ENCODE data around the gene EPS15. TPM values are rescaled to one million over a fixed set of nuclear protein-coding genes. Genes with fewer than 3 reads are reported as not detected.
A peak's percentile ranks its signal among the peaks of the same experiment; 100 is the strongest.

Gene EPS15
- total RNA-seq, 1 experiment from 2014 or later = 54.4 TPM

DNA sequence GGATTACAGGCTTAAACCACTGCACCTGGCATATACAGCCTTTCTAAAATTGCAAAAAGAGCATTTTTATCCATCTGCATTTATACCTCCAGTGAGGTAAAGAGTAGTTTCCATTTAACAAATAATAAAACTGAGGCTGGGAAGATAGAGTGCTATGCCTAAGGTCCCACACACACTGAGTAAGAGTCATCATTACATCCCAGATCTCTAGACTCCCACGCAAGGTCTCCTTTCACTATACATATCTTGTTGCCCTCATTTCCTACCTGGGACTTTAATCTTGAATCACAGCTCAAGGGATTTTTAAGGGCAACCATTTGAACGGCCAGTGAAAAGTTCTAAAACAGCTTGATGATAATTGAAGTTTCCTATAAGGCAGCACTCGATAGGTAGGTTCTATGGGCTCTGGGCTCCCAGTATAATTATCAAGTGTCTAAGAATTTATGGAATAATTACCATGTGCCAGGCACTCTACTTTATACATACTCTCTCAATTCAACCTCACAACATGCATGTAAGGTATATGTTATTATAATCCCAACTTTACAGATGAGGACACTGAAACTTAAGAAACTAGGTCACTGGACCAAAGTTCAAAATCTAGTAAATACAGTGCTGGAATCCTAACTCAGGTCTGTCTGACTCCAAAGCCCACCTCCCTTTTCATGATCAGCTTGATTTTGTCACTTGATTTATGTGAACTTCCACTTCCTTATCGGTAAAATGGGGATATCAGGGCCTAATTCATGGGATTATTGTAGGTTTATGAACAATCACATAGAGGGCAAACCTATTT, 23.3 kb upstream of the EPS15 start:
- POLR2A ChIA-PET = no interaction called here

DNA sequence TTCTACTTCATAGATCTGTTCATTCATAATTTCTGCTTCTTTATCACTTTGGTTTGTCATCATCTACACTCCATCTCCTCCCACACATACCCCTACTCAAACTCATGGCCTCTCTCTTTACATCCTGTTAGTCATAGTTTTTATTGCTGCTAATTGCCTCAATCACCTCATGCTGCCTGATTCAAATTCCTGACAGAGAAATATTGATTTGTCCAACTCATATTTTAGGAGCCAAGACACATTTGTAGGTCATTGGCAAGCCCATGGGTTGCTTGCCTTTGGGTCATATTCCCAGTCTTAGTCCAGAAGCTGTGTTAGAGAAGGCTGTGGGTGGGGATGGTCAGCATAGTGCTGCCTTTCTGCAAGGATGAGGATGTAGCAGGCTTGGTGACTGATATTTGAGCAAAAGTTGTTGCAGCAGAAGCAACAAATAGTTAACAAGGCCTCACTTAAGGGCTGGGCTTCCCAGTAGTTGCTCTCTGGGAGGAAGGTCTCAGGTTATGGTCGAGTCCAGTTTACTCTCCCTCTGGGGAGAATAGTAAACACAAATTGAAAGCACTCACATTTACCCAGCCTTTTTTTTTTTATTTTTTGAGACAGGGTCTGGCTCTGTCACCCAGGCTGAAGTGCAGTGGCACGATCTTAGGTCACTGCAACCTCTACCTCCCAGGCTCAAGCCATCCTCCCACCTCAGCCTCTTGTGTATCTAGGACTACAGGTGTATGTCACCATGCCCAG, 22.4 kb upstream of the EPS15 start:
- ATAC-seq = peak; percentile 87
- intact Hi-C loops (cut with micrococcal nuclease; ENCODE audit: unreplicated experiment) (no loop called here), in situ Hi-C loops (cut with HindIII; ENCODE audit: low pct_unique_long_range_greater_than_20kb, low sequenced_read_pairs) (no loop called here)
- Histone ChIP-seq H3K36me3 (ENCODE audit: control insufficient read depth, insufficient read depth, low read length) (no peaks in the 10 kb centered on the region), H3K27ac (ENCODE audit: low read length) (peak overlapping the region; percentile 69), H3K4me3 (ENCODE audit: low read depth in 2 of 2, low read length in 2 of 2) (no peak overlapping the region), H3K27me3 (ENCODE audit: control insufficient read depth, insufficient read depth, low read length) (no peaks in the 10 kb centered on the region), H3K4me1 (ENCODE audit: control insufficient read depth, insufficient read depth, low read length) (peaks cover 19% of the 10 kb centered on the region), H3K9me3 (ENCODE audit: control insufficient read depth, insufficient read depth, low read depth, low read length) (no peaks in the 10 kb centered on the region)
- DNase-seq (ENCODE audit: low read depth, low spot score) = no peak
- CTCF ChIA-PET = no interaction called here
- TF ChIP-seq SIN3A (IDR thresholded peaks at IDR 0.05; ENCODE audit: borderline replicate concordance, insufficient read depth, low read depth, low read length) (no peak), TCF7L2 (IDR thresholded peaks at IDR 0.05; ENCODE audit: low read depth, low read length) (no peak), POLR2AphosphoS5 (IDR thresholded peaks at IDR 0.05; ENCODE audit: low read depth, low read length) (no peak)
- TF ChIP-seq, protein P1, sequence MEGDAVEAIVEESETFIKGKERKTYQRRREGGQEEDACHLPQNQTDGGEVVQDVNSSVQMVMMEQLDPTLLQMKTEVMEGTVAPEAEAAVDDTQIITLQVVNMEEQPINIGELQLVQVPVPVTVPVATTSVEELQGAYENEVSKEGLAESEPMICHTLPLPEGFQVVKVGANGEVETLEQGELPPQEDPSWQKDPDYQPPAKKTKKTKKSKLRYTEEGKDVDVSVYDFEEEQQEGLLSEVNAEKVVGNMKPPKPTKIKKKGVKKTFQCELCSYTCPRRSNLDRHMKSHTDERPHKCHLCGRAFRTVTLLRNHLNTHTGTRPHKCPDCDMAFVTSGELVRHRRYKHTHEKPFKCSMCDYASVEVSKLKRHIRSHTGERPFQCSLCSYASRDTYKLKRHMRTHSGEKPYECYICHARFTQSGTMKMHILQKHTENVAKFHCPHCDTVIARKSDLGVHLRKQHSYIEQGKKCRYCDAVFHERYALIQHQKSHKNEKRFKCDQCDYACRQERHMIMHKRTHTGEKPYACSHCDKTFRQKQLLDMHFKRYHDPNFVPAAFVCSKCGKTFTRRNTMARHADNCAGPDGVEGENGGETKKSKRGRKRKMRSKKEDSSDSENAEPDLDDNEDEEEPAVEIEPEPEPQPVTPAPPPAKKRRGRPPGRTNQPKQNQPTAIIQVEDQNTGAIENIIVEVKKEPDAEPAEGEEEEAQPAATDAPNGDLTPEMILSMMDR (IDR thresholded peaks at IDR 0.05) = no peak
- TF ChIP-seq, protein P2, sequence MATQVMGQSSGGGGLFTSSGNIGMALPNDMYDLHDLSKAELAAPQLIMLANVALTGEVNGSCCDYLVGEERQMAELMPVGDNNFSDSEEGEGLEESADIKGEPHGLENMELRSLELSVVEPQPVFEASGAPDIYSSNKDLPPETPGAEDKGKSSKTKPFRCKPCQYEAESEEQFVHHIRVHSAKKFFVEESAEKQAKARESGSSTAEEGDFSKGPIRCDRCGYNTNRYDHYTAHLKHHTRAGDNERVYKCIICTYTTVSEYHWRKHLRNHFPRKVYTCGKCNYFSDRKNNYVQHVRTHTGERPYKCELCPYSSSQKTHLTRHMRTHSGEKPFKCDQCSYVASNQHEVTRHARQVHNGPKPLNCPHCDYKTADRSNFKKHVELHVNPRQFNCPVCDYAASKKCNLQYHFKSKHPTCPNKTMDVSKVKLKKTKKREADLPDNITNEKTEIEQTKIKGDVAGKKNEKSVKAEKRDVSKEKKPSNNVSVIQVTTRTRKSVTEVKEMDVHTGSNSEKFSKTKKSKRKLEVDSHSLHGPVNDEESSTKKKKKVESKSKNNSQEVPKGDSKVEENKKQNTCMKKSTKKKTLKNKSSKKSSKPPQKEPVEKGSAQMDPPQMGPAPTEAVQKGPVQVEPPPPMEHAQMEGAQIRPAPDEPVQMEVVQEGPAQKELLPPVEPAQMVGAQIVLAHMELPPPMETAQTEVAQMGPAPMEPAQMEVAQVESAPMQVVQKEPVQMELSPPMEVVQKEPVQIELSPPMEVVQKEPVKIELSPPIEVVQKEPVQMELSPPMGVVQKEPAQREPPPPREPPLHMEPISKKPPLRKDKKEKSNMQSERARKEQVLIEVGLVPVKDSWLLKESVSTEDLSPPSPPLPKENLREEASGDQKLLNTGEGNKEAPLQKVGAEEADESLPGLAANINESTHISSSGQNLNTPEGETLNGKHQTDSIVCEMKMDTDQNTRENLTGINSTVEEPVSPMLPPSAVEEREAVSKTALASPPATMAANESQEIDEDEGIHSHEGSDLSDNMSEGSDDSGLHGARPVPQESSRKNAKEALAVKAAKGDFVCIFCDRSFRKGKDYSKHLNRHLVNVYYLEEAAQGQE (IDR thresholded peaks at IDR 0.05; ENCODE audit: insufficient read depth in 1 of 2, low read depth in 2 of 2, low read length in 1 of 2) = no peak
- BruUV-seq (replicated peaks) = no TSS peak
- POLR2A ChIA-PET = no interaction called here

More for the DNA sequence above, 23.3 kb upstream of the EPS15 start:
- Histone ChIP-seq H3K4me1 (ENCODE audit: control insufficient read depth, insufficient read depth, low read length) (peaks cover 19% of the 10 kb centered on the region), H3K36me3 (ENCODE audit: control insufficient read depth, insufficient read depth, low read length) (no peaks in the 10 kb centered on the region), H3K27ac (ENCODE audit: low read length) (peak overlapping the region; percentile 69), H3K27me3 (ENCODE audit: control insufficient read depth, insufficient read depth, low read length) (no peaks in the 10 kb centered on the region), H3K4me3 (ENCODE audit: low read depth in 2 of 2, low read length in 2 of 2) (no peak overlapping the region), H3K9me3 (ENCODE audit: control insufficient read depth, insufficient read depth, low read depth, low read length) (no peaks in the 10 kb centered on the region)
- no TSS peak for BruUV-seq (replicated peaks)
- no peak for TF ChIP-seq POLR2AphosphoS5 (IDR thresholded peaks at IDR 0.05; ENCODE audit: low read depth, low read length)
- no peak for TF ChIP-seq SIN3A (IDR thresholded peaks at IDR 0.05; ENCODE audit: borderline replicate concordance, insufficient read depth, low read depth, low read length)
- TF ChIP-seq TCF7L2 (IDR thresholded peaks at IDR 0.05; ENCODE audit: low read depth, low read length) = no peak
- TF ChIP-seq, protein P1 (IDR thresholded peaks at IDR 0.05) = no peak
- TF ChIP-seq, protein P2 (IDR thresholded peaks at IDR 0.05; ENCODE audit: insufficient read depth in 1 of 2, low read depth in 2 of 2, low read length in 1 of 2) = no peak
- intact Hi-C loops (cut with micrococcal nuclease; ENCODE audit: unreplicated experiment) = no loop called here
- CTCF ChIA-PET = no interaction called here
- ATAC-seq = peak; percentile 27; the same call in 1 of the 2 replicates
- DNase-seq (ENCODE audit: low read depth, low spot score) = no peak
- in situ Hi-C loops (cut with HindIII; ENCODE audit: low pct_unique_long_range_greater_than_20kb, low sequenced_read_pairs) = no loop called here

Data from Panc1 (cell line).